Measurements from ENCODE around the gene DGUOK. TPM values are rescaled to one million over a fixed set of nuclear protein-coding genes. Genes with fewer than 3 reads are reported as not detected.

Gene DGUOK
- total and polyA plus RNA-seq, 2 experiments from 2014 or later = 68.4 to 287 TPM

DNA sequence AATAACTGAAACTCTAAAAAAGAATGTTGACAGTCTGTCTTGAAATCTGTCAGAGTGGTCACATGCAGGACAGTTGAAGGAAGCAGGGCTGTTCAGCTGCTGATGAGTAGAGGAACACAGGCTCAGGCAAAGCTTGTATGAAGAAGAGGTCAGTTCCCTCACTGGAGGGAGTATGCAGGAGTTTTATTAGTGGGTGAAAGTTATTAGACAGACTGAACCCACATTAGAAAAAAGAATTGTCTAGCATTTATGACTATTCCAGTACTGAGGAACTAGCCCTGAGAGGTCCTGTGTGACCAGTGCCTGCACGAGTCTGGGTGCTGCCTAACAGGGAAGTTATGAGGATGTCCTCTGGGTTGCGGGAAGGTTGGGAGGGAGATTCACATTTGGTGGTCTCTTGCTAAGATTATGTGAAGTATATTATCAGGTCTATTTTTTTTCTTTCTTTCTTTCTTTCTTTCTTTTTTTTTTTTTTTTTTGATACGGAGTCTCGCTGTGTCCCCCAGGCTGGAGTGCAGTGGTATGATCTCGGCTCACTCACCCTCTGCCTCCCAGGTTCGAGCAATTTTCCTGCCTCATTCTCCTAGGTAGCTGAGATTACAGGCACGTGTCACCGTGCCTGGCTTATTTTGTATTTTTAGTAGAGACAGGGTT is 67.6 kb downstream of the DGUOK start:
- Mint-ChIP-seq H3K4me1 (peaks cover 42% of the 10 kb centered on the region), H3K9me3 (no peaks in the 10 kb centered on the region), H3K36me3 (ENCODE audit: low read depth) (peaks cover 23% of the 10 kb centered on the region), H3K27me3 (ENCODE audit: insufficient read depth, low read depth, poor library complexity) (peaks cover 3% of the 10 kb centered on the region), H3K4me3 (no peak overlapping the region), H3K27ac (no peak overlapping the region)
- Histone ChIP-seq H3F3A (replicated peaks; ENCODE audit: low read depth) (no peaks in the 10 kb centered on the region), H3K36me3 (ENCODE audit: insufficient read depth) (peaks cover 5% of the 10 kb centered on the region; the same call in 1 of the 2 replicates), H3K4me3 (no peak overlapping the region), H3K9me2 (ENCODE audit: insufficient read depth) (no peaks in the 10 kb centered on the region), H3K79me2 (replicated peaks; ENCODE audit: insufficient read depth) (peaks cover 97% of the 10 kb centered on the region), H3K27ac (ENCODE audit: low read depth) (no peak overlapping the region), H3K4me1 (ENCODE audit: insufficient read depth) (peaks cover 16% of the 10 kb centered on the region), H3K27me3 (ENCODE audit: insufficient read depth) (no peaks in the 10 kb centered on the region), H4K20me1 (replicated peaks; ENCODE audit: insufficient read depth) (peaks cover 50% of the 10 kb centered on the region), H3K4me2 (no peak overlapping the region), H2AFZ (no peak overlapping the region)
- ATAC-seq (no peak), DNase-seq (ENCODE audit: low spot score) (no peak)
- no peak for TF ChIP-seq EZH2phosphoT487 (IDR thresholded peaks at IDR 0.05; ENCODE audit: unreplicated experiment)
- TF ChIP-seq ZNF114 (CRISPR knock-in tag; IDR thresholded peaks at IDR 0.05) = no peak
- no peak for TF ChIP-seq ZNF462 (CRISPR knock-in tag; IDR thresholded peaks at IDR 0.05)
- TF ChIP-seq CREB1 (CRISPR knock-in tag; IDR thresholded peaks at IDR 0.05; ENCODE audit: low read depth) = no peak
- TF ChIP-seq POLR2AphosphoS5 (IDR thresholded peaks at IDR 0.05; ENCODE audit: low read depth) = no peak
- TF ChIP-seq REST (IDR thresholded peaks at IDR 0.05; ENCODE audit: unreplicated experiment) = no peak

Data from GM23338 (cell line).